GM18519 (cell line): ENCODE results near the gene PPDPF.
"Not testable (repeated sequence)": the region's sequence is repeated elsewhere in the genome, so short reads cannot be mapped to it uniquely, and the experiment has no call there.

Source experiments
- ATAC-seq: cut with Tn5 transposase; IDR thresholded peaks from one replicate; pipeline ENCODE4 v1.9.1; 2021; ENCODE audit warnings: mild to moderate bottlenecking, moderate library complexity; ENCODE audit not compliant: unreplicated experiment, low FRiP score

Gene PPDPF

DNA sequence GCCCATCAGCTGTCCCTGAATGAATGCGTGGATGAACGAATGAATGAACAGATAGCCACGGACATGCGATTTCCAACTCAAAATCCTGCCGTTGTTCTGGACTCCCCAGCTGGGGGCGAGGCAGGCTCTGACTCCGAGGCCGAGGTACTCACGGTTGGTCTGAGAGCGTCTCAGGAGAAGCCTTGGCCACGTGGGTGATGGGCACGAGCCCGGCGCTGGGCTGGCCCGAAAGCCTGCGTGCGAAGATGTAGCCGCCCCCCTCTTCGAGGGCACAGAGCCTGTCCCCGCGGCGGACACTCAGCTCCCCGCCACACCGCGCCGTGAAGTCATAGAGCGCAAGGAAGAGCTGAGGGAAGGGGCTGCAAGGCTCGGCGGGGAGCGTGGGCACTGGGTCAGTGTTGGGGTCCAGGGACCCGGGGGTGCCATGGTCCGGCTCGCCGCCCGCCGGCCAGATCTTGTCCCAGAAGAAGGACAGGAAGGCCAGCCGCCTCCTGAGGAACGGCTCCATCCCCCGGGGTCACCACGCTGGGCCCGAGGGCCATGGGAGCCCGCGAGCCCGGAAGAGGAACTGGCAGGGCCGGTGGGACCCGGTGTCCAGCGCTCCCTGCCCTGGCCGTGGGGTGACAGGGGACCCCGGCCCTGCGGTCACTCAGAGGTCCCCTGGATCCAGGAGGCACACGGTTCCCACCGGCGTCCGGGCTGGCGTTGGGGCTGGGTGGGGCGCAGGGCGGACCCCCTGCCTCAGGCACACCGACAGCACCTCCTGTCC, 26.6 kb downstream of the PPDPF start:
- no peak for ATAC-seq

DNA sequence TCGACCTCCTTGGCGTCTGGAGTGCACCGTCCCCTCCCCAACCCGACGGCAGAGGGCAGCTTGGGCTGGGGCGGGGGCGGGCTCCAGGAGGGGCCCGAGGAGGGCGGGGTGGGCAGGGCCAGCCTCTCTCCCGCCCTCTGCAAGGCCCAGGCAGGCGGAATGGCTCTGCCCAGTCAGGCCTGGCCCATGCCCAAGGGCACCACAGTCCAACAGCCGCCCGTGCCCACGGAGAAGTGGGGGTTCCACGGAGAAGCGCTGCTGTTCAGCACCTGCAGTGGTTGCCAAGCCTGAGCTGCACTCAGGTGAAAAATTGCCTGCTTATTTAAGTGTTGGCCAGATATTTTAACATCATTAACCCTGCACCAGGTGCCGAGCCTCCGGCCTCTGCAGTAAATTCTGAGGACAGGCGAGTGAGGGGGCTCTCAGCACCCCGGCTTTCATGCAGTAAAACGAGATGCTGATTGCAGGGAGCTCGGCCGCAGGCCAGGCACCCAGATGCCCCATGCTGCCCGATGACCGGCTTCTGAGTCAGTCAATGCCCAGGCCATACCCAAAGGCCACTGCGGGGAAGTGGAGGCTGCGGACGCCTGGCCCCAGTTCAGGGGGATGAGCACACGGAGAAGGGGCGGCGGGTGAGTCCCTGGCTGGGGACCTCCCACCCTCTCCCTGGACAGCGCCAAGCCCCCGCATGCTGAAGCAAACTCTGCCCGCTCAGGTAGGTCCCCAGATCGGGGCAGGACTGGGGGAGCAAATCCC, 27.3 kb downstream of the PPDPF start, which contains the start of gene SRMS:
TSS of gene SRMS (minus strand) at position 25 of the 756 bp plus-strand sequence. CDS start 286 bp downstream, outside the sequence.
- ATAC-seq = no peak

GRCh38 chr20:63548542-63548941, 28.0 kb downstream of the PPDPF start:
- no peak for ATAC-seq

DNA sequence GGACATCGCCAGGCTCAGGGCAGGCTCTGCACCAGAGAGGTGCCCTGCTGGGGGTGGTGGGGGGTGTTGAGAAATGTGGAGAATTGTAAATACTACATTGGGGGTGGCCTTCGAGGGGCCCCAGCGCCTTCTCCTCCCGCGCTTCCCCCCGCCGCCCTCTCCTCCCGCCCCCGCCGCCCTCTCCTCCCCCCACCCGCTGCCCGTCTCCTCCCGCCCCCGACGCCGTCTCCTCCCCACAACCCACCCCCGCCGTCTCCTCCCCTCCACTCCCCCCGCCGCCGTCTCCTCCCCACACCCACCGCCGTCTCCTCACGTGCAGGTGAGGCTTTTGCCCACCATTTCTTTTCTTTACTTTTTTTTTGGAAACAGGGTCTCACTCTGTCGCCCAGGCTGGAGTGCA, 28.5 kb downstream of the PPDPF start:
- ATAC-seq = no peak

DNA sequence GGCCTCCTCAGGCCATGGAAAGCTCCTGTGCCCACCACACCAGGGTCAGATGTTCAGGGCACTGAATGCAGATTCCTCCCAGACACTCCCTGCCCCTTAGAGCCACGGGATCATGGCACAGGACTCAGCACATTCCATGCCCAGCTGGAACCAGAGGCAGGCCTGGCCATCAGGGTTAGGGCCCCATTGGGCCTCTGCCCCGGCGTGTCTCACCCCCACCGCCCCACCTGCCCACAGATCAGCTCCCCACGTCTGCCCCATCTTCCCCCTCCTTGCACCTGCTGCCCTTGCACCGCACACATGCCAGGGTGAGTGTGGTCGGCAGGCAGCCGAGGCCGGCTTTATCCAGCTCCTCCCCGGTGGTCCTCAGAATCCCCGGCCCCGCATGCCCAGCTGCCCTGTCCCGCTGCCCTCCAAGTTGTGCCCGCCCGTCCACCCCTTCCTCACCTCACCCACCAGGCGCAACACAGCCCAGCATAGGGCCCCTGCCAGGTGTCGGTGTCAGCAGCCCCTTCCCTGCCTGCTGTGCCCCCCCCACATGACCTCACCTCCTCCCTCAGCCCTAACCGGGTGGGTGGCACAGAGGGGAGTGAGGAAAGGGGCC, 29.2 kb downstream of the PPDPF start:
- no peak for ATAC-seq

GRCh38 chr20:63551068-63551467, 30.5 kb downstream of the PPDPF start:
- ATAC-seq = no peak

DNA sequence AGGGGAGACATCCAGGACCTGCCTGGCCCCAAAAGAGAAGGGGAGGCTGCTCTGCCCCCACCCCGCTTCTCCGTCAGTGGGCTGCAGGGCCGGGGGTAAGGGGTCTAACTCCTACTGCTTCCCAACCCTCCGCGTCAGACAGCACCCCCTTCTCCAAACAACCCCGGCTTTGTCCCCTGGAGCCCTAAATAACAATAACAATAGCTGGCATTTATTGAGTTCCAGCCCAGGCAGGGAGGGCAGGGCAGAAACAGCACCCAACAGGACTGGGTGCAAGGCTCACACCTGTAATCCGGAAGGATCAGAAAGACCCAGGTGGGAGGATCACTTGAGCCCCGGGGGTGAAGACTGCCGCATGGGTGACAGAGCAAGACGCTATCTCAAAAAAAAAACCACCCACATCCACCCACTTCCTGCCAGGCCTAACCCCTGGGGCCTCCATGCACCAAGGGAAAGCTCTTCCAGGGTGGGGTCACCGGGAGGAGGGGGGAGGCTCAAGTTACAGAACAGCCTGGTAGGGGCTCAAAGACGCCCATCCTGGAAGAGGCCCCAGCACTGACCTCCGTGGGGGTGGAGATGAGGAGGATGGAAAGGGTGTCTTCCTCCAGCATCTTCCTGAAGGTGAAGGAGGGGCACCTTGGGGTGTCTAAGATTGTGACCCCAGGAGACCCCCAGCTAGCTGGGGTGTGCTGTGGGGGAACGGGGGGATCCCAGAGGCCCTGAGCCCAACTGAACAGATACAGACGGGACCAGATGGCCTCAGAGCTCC, 32.1 kb downstream of the PPDPF start:
- ATAC-seq = no peak

DNA sequence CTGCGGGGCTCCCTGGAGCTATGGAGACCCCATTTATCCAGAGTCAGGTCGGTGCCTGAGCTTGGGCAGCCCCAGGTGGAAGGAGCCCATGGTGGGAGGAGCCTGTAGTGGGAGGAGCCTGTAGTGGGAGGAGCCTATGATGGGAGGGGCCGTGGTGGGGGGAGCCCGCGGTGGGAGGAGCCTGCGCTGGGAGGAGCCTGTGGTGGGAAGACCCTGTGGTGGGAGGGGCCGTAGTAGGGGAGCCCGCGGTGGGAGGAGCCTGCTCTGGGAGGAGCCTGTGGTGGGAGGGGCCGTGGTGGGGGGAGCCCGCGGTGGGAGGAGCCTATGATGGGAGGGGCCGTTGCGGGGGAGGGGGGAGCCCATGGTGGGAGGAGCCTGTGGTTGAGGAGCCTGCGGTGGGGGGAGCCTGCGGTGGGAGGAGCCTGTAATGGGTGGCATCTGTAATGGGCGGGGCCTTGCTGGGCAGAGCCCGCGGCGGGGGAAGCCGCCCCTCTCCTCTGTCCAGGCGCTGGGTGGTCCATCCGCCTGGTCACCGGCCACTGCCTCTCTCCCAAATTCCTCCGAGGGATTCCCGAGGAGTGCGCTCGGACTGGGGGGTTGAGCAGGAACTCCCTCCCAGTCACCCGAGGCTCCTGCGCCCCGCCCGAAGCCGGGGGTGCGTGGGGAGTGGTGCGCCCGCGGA, 32.8 kb downstream of the PPDPF start:
- ATAC-seq = no peak

DNA sequence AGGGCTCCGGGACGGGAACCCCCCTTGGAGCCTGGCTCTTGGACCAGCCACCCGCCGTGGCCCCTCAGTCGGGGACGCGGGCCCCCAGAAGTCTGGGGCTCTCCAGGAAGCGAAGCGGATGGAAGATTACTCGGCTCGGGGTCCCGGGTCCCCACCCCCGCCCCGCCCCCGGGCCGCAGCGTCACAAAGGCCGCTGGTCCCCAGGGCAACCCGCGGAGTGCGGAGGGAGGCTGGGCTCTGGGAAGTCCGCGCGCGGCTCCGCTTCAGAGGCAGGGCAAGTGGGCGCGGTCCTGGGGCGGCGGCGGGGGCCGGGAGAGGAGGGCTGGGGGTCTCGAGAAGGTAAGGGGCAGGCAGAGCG, 33.3 kb downstream of the PPDPF start, which contains the start of gene FNDC11:
TSS of gene FNDC11 (plus strand) at position 227 of the 358 bp plus-strand sequence. CDS start 1,505 bp downstream, outside the sequence.
- ATAC-seq = no peak

GRCh38 chr20:63554361-63555278, 34.1 kb downstream of the PPDPF start:
- no peak for ATAC-seq

GRCh38 chr20:63555661-63556381, 35.3 kb downstream of the PPDPF start:
- no peak for ATAC-seq

DNA sequence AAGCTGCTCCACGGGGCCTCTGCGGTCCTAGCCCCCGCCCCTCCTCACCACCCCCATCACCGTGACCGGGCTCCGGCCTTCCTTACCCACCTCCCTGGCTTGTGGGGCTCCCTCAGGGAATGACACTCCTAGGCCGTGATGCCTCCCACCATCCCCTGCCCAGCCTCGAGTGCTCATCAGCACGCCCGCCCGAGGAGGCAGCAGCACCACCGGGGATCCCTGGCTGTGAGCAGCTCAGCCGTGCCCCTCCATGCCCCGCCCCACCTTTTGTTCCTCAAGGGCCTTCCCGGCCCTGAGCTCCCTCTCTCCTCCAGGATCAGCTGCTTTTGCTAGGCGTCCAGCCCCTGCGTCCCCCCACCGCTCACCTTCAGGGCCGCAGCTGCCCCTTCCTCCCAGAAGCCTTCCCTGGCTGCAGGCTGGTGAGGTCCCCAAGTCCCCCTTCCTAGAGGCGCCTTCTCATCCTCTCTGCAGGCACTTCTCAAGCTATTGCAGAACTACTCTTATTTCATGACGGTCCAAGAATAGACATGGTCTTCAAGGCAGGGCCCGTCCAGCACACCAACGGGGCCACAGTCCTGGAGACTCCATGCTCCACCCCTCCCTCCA, 36.4 kb downstream of the PPDPF start:
- ATAC-seq = no peak

GRCh38 chr20:63557481-63557891, 36.9 kb downstream of the PPDPF start:
- ATAC-seq = no peak

DNA sequence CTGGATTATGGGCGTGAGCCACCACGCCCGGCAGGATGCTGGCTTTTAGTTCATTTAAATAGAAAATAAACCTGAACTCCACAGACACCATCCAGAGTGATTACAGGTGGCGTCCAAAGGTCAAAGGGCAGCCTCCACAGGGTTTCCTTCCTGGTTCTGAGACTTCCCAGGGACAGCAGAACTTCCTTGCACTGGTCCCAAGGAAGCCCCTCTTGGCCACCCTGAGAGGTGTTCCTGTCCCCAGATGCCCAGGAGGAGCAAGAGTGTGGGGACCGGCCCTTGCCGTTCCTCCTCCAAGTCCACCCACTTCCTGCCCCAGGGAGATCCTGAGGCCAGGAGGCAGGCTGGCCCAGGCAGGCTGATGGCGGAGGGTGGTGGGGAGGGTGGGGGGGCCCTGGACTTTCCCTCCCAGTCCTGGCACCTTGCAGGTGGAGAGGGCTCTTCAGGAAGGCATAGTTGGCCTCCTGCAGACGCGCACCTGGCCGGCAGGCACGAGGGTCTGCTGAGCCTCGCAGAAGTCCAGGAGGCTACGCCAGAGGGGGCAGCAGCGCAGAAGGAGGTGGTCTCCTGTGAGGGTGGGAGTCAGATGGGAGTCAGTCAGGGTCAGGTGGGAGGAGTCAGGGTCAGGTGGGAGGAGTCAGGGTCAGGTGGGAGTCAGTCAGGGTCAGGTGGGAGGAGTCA, 38.4 kb downstream of the PPDPF start:
- no peak for ATAC-seq

DNA sequence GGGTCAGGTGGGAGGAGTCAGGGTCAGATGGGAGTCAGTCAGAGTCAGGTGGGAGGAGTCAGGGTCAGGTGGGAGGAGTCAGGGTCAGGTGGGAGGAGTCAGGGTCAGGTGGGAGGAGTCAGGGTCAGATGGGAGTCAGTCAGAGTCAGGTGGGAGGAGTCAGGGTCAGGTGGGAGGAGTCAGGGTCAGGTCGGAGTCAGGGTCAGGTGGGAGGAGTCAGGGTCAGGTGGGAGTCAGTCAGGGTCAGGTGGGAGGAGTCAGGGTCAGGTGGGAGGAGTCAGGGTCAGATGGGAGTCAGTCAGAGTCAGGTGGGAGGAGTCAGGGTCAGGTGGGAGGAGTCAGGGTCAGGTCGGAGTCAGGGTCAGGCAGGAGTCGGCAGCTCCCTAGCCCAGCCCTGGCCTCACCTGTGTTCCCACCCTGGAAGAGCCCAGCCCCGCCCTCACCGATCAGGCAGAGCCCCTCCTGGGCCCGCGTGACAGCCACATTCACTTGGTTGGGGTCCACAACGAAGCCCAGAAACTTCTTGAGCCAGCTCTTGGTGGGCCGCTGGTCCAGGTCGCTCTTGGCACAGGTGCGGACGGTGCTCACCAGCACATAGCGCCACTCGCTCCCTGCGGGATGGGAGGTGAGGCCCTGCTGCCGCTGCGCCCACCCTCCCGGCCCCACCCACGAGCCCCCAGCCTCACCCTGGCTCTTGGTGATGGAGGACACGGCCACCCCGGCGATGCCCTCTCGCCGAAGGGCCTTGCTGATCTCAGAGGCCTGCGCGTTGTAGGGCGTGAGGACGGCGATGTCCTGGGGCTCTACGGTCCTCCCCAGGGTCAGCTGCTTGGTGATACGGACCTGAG, 39.1 kb downstream of the PPDPF start:
- ATAC-seq = not testable (repeated sequence)

DNA sequence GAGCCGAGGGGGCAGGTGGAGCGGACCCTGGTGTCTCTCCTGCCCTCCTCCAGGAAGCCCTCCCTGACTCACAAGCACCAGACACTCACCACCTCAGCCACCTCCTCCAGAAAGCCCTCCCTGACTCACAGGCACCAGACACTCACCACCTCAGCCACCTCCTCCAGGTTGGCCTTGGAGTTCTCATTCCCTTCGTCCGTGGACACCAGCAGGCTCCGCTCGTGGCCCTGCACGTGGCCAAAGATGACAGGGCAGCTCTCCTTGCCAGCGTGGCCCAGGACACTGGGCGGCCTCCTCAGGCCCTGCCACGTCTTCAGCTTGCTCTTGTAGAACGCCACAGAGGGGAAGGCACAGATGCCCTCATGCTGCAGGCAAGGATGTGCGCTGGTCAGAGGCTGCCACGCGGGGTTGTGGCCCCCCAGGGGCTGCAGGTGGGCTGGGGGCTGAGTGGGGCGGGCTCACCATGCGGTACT, 39.8 kb downstream of the PPDPF start:
- ATAC-seq = no peak
